Activated T-cell treated with anti-CD3 and anti-CD28 coated beads, Interleukin-2, amount 50 U/mL, for 4 hours (primary cell): ENCODE results near the gene MEIS2. TPM values are rescaled to one million over a fixed set of nuclear protein-coding genes. Genes with fewer than 3 reads are reported as not detected.

Experiments
- ATAC-seq, 2 donors: fragments of 200-7000 bp; cut with Tn5 transposase; one replicate each; pipeline ENCODE4 v1.10.0; 2021
- DNase-seq: peaks from one replicate; pipeline ENCODE4 v3.0.0-alpha.2; 2020
- H3K27me3 Mint-ChIP-seq: one replicate; pipeline ENCODE4 v1.8.0; 2021; ENCODE audit warnings: low read depth, mixed read lengths
- H3K36me3 Mint-ChIP-seq: one replicate; pipeline ENCODE4 v1.8.0; 2022; ENCODE audit warnings: mixed read lengths; ENCODE audit not compliant: insufficient read depth
- H3K4me1 Mint-ChIP-seq: one replicate; pipeline ENCODE4 v1.8.0; 2021; ENCODE audit warnings: low read depth, mixed read lengths
- H3K4me3 Mint-ChIP-seq: one replicate; pipeline ENCODE4 v1.8.0; 2021; ENCODE audit warnings: mild to moderate bottlenecking, moderate library complexity, mixed read lengths
- H3K9me3 Mint-ChIP-seq: one replicate; pipeline ENCODE4 v1.8.0; 2021; ENCODE audit warnings: mixed read lengths
- total RNA-seq, 3 donors: library from RNA; stranded (reverse); gene quantifications; one replicate each; pipeline ENCODE4 v1.2.1, GENCODE V29; 2021

The MEIS2 gene
- total RNA-seq, 3 donors from 2014 or later: 0.20 TPM; not detected in 2

DNA sequence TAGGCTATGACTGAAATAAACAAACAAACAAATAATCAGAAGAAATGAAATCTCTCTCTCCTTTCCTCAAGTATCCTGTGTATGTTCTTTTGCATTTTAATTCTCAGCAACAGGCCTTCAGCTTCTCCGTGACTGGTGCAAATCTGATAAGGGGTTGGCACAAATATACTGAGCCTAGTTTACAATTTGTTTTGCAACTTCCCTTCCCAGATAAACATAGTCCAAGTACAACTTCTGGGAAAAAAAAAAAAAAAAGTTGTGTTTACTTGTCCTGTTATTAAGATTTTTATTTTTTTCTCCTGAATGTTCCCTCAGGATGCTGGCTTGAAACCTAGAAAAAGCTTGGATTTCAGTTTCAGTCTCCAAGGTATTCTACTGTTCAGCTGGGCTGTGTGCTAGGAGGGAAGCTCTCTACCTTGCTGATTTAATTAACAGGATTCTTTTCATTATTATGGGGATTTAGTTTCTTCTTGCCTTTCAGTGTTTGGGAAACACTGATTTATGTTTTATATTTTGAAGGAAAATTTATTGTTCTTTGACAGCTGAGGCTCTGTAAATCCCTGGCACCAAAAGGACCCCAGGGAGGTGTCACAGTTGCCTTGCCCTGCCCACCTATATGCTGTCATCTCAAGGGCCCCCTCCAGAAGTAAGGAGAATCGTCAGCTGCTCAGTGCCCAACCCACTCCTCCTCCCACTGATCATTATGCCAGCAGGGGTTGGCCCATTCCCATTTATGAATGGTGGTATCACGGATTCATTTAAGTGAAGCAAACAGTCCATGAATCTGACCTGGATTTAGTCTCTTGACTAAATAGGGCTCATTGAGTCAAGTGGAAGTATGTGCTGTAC, 185.2 kb downstream of the MEIS2 start:
- H3K27me3 Mint-ChIP-seq: no peaks in the 10 kb centered on the region
- H3K4me1 Mint-ChIP-seq: no peaks in the 10 kb centered on the region
- H3K36me3 Mint-ChIP-seq: no peaks in the 10 kb centered on the region
- H3K9me3 Mint-ChIP-seq: no peaks in the 10 kb centered on the region
- ATAC-seq (no peak), DNase-seq (no peak)
- H3K4me3 Mint-ChIP-seq: no peak overlapping the region

DNA sequence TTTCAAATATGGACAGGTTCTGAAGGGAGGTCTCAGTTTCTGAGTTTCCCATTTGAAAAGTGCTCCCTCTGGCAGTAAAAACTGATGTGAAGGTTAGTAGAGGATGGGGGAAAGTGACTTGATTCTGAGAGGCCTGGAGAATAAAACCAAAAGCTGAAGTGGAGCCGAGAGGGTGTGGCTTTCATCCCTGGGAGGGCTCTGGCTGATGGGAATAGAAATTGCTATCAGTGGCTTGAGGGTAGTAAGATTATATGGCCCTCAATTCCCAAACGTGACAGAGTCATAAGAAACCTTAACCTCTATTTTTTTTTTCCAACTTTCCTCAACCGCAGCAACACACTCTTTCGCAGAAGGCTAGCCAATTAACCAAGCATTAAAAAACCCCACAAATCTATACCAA, 185.9 kb downstream of the MEIS2 start:
- H3K4me3 Mint-ChIP-seq: no peak overlapping the region
- H3K9me3 Mint-ChIP-seq: no peaks in the 10 kb centered on the region
- no peaks in the 10 kb centered on the region for H3K27me3 Mint-ChIP-seq
- ATAC-seq (no peak), DNase-seq (no peak)
- no peaks in the 10 kb centered on the region for H3K36me3 Mint-ChIP-seq
- no peaks in the 10 kb centered on the region for H3K4me1 Mint-ChIP-seq

DNA sequence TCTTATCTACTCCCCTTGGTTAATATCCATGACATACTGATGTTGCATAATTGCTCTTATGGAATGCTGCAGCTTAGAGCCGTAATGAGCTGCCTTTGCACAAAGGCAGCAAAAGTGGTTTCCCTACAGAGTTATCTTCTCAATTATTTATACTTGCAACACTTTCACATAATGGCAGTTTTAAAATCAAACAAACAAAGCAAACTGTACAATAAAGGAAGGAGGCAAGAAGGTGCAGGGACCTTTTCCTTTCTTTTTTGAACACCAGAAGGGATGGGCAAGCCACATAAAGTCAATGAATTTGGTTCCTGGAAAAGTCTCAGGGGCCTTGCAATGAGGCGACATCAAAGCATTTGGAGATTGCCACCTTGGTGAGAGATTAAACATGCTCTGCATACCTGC, 188.0 kb downstream of the MEIS2 start:
- no peaks in the 10 kb centered on the region for H3K36me3 Mint-ChIP-seq
- DNase-seq (no peak), ATAC-seq (no peak)
- H3K9me3 Mint-ChIP-seq: no peaks in the 10 kb centered on the region
- H3K4me1 Mint-ChIP-seq: no peaks in the 10 kb centered on the region
- no peak overlapping the region for H3K4me3 Mint-ChIP-seq
- no peaks in the 10 kb centered on the region for H3K27me3 Mint-ChIP-seq

DNA sequence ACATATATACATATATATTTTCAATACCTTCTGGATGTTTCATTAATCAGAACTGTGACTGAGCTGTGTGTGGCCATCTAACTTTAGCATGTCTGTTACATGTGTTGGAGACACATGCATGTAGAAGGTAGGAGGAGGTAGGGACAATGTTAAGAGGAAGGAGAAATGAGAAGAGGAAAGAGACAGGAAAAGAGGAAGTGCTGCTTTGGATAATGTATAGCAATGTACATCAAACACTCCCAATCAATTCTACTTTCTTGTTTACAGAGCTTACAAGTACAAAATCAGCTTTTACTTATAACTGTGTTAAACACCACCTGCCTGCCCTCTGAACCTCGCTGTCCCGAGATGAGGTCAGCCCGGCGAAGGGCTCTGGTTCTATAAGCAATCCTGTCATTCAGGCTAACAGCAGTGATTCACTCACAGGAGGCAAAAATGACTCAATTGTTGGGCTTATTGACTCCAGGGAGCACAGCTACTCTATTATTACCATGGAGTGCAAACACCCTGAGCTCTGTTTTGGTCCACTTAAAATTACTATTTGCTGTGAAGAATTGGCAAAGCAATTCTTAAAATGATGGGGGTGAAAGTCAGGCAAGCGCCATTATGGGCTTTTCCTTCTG, 188.9 kb downstream of the MEIS2 start:
- DNase-seq: no peak
- no peaks in the 10 kb centered on the region for H3K4me1 Mint-ChIP-seq
- no peaks in the 10 kb centered on the region for H3K36me3 Mint-ChIP-seq
- H3K9me3 Mint-ChIP-seq: no peaks in the 10 kb centered on the region
- H3K4me3 Mint-ChIP-seq: no peak overlapping the region
- H3K27me3 Mint-ChIP-seq: no peaks in the 10 kb centered on the region
- ATAC-seq: no peak

DNA sequence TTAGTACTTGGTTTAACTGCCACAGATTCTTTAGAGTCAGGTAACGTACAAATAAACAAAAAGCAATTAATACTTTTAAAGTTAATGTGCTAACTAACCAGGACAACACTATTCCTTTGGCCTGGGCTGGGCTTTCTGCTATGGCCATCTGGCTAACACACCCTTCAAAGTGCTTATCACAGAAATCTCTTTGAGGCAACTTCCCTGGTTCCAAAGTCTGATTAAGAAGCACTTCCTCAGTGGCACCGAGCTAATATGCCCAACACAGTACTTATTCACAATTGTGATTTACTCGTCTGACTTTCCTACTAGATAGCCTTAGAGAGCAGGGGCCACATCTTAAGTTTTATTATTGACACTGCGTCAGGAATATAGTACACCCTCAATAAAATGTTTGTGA, 191.4 kb downstream of the MEIS2 start:
- H3K36me3 Mint-ChIP-seq: no peaks in the 10 kb centered on the region
- no peaks in the 10 kb centered on the region for H3K9me3 Mint-ChIP-seq
- DNase-seq (no peak), ATAC-seq (no peak)
- H3K27me3 Mint-ChIP-seq: peaks cover under 1% of the 10 kb centered on the region
- H3K4me1 Mint-ChIP-seq: no peaks in the 10 kb centered on the region
- H3K4me3 Mint-ChIP-seq: no peak overlapping the region

DNA sequence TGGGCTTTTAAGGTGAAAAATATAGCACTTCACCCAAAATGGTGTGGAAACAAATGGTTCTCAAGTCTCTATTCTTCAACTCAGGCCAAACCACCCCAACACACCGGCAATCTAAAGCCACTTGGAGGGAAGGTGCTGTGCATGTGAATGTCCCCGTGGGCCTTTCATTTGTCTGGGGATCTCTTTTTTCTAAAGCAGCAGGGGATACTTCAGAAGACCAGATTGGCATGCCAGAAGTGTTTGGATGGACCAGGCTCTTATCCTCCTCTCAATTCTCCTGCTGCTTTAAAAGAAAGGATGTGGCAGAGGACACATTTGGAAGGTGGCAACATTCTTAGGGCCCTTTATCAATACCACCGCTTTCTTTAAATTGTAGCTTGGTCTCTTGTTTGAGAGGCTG, 193.1 kb downstream of the MEIS2 start:
- DNase-seq: no peak
- H3K9me3 Mint-ChIP-seq: no peaks in the 10 kb centered on the region
- H3K4me1 Mint-ChIP-seq: no peaks in the 10 kb centered on the region
- ATAC-seq: no peak
- H3K27me3 Mint-ChIP-seq: peaks cover 2% of the 10 kb centered on the region
- H3K36me3 Mint-ChIP-seq: no peaks in the 10 kb centered on the region
- H3K4me3 Mint-ChIP-seq: no peak overlapping the region

DNA sequence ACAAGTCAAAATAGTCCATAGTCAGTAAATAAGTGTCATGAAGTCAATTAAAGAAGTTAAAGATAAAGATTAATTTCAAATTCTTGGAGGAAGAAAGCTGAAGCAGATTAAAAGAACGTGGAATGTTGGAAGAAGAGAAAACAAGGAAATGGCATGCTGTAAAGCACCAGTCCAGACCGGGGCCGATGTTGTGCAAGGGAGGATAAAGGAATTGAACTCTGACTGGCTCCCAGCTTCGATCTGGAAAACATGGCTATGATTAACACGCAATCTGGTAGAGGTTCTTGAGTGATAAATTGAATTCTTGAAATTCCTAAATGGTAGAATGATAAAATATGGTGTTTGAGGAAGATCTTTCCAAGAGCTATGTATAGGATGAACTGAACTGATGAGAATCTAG, 194.4 kb downstream of the MEIS2 start:
- Mint-ChIP-seq H3K9me3 (no peaks in the 10 kb centered on the region), H3K27me3 (peaks cover 2% of the 10 kb centered on the region), H3K4me3 (no peak overlapping the region), H3K4me1 (no peaks in the 10 kb centered on the region), H3K36me3 (no peaks in the 10 kb centered on the region)
- ATAC-seq: no peak
- DNase-seq: no peak

DNA sequence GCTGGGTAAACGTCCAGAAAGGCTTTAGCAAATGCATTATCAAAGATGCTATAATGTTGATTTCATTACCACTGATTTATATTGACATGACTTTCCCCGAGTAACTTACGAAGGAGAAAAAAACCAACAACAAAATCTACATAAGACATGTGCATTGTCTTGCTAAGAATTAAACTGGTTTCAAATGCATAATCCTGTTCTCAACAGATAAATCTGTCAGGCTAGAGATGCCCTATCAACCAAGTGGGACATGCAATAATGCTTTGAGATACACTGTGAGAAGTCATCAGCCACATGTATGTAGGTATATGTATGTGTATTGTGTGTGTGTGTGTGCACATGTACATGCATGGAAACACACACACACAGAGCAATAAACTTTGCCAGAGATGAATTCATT, 195.6 kb downstream of the MEIS2 start:
- H3K36me3 Mint-ChIP-seq: no peaks in the 10 kb centered on the region
- H3K9me3 Mint-ChIP-seq: no peaks in the 10 kb centered on the region
- no peak overlapping the region for H3K4me3 Mint-ChIP-seq
- DNase-seq: no peak
- peaks cover 2% of the 10 kb centered on the region for H3K27me3 Mint-ChIP-seq
- no peaks in the 10 kb centered on the region for H3K4me1 Mint-ChIP-seq
- ATAC-seq: no peak

DNA sequence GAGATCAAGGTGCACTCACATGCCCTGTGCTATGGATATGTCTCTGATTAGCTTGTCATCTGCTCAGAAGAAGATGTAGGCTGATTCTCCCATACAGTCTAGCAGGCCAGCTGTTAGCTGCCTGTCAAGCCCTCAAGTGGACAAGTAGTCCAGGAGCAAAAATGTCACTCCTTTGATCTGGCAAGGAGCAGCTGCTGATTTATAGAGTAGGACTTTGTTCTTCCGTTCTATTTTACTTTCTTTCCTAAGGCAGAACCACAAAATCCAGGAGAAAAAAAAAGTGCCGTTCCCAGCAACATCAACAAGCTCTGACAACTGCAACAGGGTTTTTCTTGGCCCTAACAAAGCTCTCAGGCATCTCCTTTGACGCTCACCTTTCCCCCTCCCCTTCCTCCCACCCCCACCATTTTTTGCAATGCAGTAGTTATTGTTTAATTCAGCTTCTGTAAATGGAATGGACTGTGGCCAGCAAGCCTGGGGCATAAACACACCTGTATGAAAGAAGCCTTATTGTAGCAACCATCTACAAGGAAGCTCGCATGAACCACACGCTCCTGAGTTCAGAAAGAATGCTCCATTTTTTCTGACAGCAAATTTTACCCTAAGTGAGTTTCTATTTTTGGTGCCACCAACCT, 196.3 kb downstream of the MEIS2 start:
- Mint-ChIP-seq H3K4me1 (no peaks in the 10 kb centered on the region), H3K9me3 (no peaks in the 10 kb centered on the region), H3K27me3 (peaks cover 2% of the 10 kb centered on the region), H3K4me3 (no peak overlapping the region), H3K36me3 (no peaks in the 10 kb centered on the region)
- ATAC-seq: no peak
- DNase-seq: no peak

DNA sequence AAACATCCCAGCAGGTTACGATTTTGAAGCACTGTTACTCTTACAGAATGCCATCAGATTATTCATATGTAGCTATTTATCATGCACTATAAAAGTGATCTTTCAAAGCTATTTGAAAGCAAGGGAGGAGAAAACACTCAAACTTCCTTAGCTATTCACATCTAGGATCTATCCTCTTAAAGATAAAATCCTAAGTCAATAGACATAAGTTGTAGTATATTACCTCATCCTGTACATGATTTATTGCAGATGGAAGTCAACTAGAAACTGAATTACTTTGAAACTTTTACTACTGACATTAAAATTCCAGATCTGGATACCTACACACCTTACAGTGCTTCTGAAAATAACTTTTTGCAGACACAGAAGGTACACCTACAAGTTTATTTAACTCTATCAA, 197.2 kb downstream of the MEIS2 start:
- DNase-seq: no peak
- H3K36me3 Mint-ChIP-seq: no peaks in the 10 kb centered on the region
- peaks cover 4% of the 10 kb centered on the region for H3K27me3 Mint-ChIP-seq
- ATAC-seq: no peak
- no peak overlapping the region for H3K4me3 Mint-ChIP-seq
- H3K9me3 Mint-ChIP-seq: no peaks in the 10 kb centered on the region
- H3K4me1 Mint-ChIP-seq: no peaks in the 10 kb centered on the region

DNA sequence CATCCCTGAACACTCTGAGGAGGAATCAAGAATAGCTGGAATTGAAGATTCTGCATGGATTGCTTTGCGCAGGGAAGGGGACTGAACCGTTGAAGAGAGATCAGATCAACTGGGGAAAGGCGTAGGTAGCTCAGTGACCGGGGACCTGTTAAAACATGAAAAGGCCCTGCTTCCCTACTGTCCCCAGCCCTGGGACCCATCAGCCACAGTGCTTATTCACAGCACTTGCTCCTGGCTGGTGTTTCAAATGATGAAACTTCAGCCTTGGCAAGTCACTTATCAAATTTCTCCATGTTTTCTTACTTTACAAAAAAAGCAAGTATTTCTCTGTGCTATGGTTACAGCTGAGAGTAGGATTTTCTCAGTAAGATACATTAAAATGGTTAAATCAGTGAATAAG, 199.3 kb downstream of the MEIS2 start:
- DNase-seq (no peak), ATAC-seq (no peak)
- Mint-ChIP-seq H3K27me3 (peaks cover 6% of the 10 kb centered on the region), H3K9me3 (no peaks in the 10 kb centered on the region), H3K36me3 (no peaks in the 10 kb centered on the region), H3K4me3 (no peak overlapping the region), H3K4me1 (no peaks in the 10 kb centered on the region)

DNA sequence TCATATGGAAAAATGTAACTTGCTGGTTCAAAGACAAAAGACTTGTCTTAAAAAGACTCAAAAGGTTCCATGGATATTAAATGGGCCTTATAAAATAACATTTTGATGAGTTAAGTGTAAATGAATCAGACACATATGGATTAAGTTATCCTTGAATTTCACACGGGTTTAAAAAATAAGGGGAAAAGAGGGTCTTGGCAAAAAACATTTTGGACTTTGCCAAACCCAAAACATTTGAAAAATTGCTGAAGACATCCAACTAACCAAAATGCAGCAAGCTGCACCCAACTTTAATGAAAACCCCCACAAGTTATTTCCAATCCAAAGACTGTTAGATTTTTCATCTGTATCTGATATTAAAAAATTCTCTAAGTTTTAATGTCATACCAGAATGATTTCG, 200.7 kb downstream of the MEIS2 start:
- ATAC-seq: no peak
- no peaks in the 10 kb centered on the region for H3K36me3 Mint-ChIP-seq
- no peak for DNase-seq
- H3K4me3 Mint-ChIP-seq: no peak overlapping the region
- peaks cover 12% of the 10 kb centered on the region for H3K27me3 Mint-ChIP-seq
- H3K9me3 Mint-ChIP-seq: no peaks in the 10 kb centered on the region
- no peaks in the 10 kb centered on the region for H3K4me1 Mint-ChIP-seq

DNA sequence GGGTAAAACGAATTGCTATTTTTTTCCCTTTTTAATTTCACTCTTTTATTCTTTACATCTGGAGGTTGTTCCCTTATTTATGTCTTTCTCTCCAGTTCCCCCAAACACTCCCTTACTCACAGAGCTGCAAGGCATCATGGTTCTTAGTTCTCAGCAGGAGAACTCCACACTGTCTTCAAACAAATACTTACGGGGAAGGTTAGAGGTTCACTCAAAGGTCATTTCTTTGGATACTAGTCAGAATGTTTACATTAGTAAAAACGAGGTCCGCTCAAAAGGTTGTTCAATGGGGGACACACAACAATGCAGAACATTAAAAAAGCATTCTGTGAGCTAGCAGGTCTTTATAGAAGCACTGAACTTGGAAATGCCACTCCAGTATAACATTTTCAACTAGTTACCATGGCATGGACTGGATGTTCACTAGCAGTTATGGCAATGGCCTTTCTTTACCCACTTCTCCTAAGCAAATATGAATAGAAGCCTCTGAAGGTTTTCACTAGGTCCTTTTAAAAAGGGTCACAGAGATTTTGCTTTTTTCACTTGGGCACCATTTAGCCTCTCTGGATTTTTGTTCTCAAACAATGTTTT, 201.7 kb downstream of the MEIS2 start:
- no peak for ATAC-seq
- Mint-ChIP-seq H3K27me3 (peaks cover 9% of the 10 kb centered on the region), H3K9me3 (no peaks in the 10 kb centered on the region), H3K4me3 (no peak overlapping the region), H3K36me3 (no peaks in the 10 kb centered on the region), H3K4me1 (no peaks in the 10 kb centered on the region)
- no peak for DNase-seq

DNA sequence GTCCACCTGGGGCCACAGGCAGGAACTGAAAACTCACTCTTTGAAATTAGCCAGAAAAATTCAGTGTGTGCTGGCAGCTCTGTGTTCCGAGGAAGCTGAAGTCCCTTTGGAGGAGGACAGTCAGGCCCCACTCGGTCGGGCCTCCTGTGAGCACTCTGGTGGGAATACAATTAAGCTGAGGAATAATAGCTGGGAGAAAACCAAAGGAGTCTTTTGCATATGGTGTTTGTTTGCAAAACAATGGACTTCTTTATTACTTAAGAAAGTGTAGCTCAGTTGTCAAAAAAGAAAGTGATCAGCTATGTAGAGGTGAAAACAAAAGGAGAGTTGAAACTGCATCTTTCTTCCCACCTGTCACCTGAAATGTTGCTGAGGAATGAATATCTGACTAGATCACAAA, 202.5 kb downstream of the MEIS2 start:
- H3K4me3 Mint-ChIP-seq: no peak overlapping the region
- H3K4me1 Mint-ChIP-seq: no peaks in the 10 kb centered on the region
- H3K9me3 Mint-ChIP-seq: no peaks in the 10 kb centered on the region
- DNase-seq (no peak), ATAC-seq (no peak)
- H3K36me3 Mint-ChIP-seq: no peaks in the 10 kb centered on the region
- peaks cover 11% of the 10 kb centered on the region for H3K27me3 Mint-ChIP-seq

DNA sequence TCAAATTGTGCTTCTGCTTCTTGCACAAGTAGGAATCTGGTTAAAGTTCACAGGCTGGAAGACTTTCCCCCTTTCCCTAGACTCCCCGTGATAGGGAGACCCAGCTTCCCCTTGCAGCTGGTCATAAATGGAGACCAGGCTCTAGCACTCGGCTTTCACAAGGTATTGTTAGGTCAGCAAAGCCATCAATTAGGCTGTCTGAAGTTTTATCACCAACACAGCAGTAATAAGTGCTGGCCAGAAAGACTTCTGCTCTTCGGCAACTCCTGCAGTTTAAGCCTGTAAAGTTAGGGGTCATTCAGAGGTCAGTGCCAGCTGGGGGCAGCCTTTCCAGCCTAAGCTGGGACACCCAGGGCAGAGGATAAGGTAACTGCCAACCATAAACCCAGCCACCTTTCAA, 203.4 kb downstream of the MEIS2 start:
- Mint-ChIP-seq H3K4me3 (no peak overlapping the region), H3K9me3 (no peaks in the 10 kb centered on the region), H3K27me3 (peaks cover 13% of the 10 kb centered on the region), H3K36me3 (no peaks in the 10 kb centered on the region), H3K4me1 (no peaks in the 10 kb centered on the region)
- ATAC-seq (no peak), DNase-seq (no peak)
